Ascending aorta (tissue), 2 donors: ENCODE measurements around the gene ITGA5. TPM values are rescaled to one million over a fixed set of nuclear protein-coding genes. Genes with fewer than 3 reads are reported as not detected.
A peak's percentile ranks its signal among the peaks of the same experiment; 100 is the strongest.

Experiments used
- DNase-seq, 2 donors: peaks; one replicate each; pipeline ENCODE4 v3.0.0-alpha.2; 2019; ENCODE audit warnings: low spot score in 2 of 2
- H3K27ac ChIP-seq, 2 donors: fragments of 200-600 bp; sonication (generic); one replicate each; pipeline ENCODE4 v1.5.1; 2016 to 2017; ENCODE audit warnings: mild to moderate bottlenecking in 1 of 2
- H3K27me3 ChIP-seq: fragments of 200-600 bp; sonication (generic); one replicate; pipeline ENCODE4 v1.5.1; 2017
- H3K36me3 ChIP-seq, 2 donors: fragments of 200-600 bp; sonication (generic); one replicate each; pipeline ENCODE4 v1.5.1; 2016
- H3K4me1 ChIP-seq, 2 donors: fragments of 200-600 bp; sonication (generic); one replicate each; pipeline ENCODE4 v1.5.1; 2016 to 2017; ENCODE audit warnings: mild to moderate bottlenecking in 1 of 2
- H3K4me3 ChIP-seq, 2 donors: fragments of 200-600 bp; sonication (generic); one replicate each; pipeline ENCODE4 v1.5.1; 2016 to 2017; ENCODE audit warnings: mild to moderate bottlenecking in 1 of 2
- H3K9me3 ChIP-seq, 2 donors: fragments of 200-600 bp; sonication (generic); one replicate each; pipeline ENCODE4 v1.5.1; 2016
- intact Hi-C: fragments of 100-400 bp; cut with DNase I; formaldehyde crosslinking; loops from one replicate; pipeline ENCODE4 v1.15.1; 2023
- total RNA-seq: library from RNA; depleted of rRNA; stranded (reverse); fragments of >200 nt; gene quantifications from one replicate; pipeline ENCODE4 v1.1.0, GENCODE V29; 2016
- TF ChIP-seq, protein P1 (sequence below), 3 experiments: fragments of 200-600 bp in 2 of 3; fragments of 450-650 bp in 1 of 3; sonication (generic) in 2 of 3; IDR thresholded peaks; one replicate each; pipeline ENCODE4 v1.5.1; 2016 to 2019; ENCODE audit warnings: antibody characterized with exemption in 3 of 3, mild to moderate bottlenecking in 1 of 3, moderate library complexity in 1 of 3

Gene ITGA5
- total RNA-seq, 1 donor from 2014 or later: 973 TPM

DNA sequence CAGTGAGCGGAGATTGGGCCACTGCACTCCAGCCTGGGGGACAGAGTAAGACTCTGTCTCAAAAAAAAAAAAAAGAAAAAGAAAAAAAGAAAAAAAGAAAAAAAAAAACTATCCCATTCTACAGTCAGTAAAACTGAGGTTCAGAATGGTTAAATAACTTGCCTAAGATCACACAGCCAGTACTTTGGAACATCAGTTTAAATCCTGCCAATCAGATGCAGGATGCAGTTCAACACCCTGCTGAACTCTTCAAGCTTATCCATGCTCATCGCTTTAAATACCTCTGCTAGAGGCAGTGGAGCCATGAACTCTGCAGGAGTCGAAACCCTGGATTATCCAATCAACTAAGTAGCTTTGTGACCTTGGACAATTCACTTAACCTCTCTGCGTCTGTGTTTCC is 37.9 kb downstream of the ITGA5 start:
- Histone ChIP-seq H3K36me3 (peaks cover 0 to 4% of the 10 kb centered on the region in 2 donors), H3K4me3 (no peak overlapping the region), H3K27me3 (no peaks in the 10 kb centered on the region), H3K27ac (no peak overlapping the region), H3K9me3 (no peaks in the 10 kb centered on the region), H3K4me1 (peaks cover 3 to 4% of the 10 kb centered on the region in 2 donors)
- intact Hi-C loops: no loop called here
- DNase-seq: no peak
- TF ChIP-seq, protein P1, sequence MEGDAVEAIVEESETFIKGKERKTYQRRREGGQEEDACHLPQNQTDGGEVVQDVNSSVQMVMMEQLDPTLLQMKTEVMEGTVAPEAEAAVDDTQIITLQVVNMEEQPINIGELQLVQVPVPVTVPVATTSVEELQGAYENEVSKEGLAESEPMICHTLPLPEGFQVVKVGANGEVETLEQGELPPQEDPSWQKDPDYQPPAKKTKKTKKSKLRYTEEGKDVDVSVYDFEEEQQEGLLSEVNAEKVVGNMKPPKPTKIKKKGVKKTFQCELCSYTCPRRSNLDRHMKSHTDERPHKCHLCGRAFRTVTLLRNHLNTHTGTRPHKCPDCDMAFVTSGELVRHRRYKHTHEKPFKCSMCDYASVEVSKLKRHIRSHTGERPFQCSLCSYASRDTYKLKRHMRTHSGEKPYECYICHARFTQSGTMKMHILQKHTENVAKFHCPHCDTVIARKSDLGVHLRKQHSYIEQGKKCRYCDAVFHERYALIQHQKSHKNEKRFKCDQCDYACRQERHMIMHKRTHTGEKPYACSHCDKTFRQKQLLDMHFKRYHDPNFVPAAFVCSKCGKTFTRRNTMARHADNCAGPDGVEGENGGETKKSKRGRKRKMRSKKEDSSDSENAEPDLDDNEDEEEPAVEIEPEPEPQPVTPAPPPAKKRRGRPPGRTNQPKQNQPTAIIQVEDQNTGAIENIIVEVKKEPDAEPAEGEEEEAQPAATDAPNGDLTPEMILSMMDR (IDR thresholded peaks at IDR 0.05): no peak

DNA sequence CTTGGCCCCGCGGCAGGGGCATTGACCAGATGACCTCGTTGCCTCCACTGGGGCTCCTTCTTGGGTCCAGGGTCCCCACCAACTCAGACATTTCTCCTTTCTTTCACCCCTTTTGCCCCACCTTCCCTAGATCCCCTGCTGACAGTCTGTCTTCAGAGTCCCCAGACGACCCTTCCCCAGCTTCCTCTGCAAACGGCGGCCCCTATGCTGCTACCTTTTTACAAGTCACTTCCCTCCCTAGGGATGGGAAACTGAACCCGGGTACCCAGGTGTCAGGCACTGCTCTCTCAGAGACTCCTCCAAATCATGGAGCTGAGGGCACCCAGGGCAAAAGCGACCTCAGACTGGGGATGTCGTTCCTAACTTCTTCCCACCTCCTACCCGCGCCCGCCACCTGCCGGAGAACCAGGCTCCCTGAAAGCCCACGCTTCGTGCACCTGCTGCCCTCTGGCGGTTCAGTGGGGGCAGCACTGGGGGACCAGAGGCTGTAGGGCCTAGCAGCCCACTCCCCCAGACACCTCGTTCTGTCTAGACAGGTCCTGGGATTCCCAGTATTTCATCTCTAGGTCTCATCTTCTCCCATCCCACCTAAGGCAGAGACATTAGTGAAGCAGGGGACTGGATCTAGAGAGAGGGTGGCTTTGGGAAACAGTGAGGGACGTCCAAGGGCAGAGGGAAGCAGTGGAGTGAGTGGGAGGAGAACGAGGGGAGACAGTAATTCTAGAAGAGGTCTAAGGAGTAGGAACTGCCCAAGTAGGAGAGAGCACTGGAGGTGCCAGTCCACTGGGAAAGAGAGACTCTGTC is 39.5 kb downstream of the ITGA5 start:
- intact Hi-C loops: loop anchor here (1.0 kb wide), 1 partner anchor 9 kb away; no protein-coding TSS in a partner anchor
- H3K27ac ChIP-seq: peak overlapping the region in 1 of 2 donors; percentile 75
- H3K27me3 ChIP-seq: no peaks in the 10 kb centered on the region

DNA sequence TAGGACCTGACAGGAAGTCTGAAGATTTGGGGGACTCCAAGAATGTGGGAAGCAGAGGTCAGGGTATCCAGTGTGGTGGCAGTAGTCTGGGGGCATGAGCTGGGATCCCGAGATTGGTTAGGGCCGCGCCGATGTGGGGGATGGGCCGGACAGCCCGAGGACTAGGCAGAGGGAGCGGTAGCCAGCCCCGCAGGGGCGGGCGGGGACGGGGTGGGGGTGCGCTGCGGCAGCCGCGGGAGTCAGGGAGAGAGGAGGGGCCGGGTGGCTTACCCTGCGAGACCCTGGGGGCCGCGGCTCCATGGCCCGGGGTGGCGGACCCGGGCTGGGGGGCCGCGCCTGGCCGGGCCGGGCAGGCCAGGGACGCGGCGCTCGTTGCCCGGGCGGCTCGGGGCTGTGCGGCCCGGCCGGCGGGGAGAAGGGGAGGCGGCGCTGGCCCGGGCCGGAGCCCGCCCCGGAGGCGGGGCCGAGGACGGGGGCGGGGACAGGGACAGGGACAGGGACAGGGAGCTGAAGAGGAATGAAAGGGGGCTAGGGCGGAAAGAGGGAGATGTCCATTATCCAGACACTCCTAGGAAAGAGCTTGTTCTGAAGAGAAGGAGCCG is 40.2 kb downstream of the ITGA5 start:
- H3K27ac ChIP-seq: peak overlapping the region in 1 of 2 donors; percentile 75
- H3K4me3 ChIP-seq: peak overlapping the region; percentile 42 to 75
- no peaks in the 10 kb centered on the region for H3K27me3 ChIP-seq
- peaks cover 0 to 8% of the 10 kb centered on the region in 2 donors for H3K36me3 ChIP-seq
- TF ChIP-seq, protein P1 (IDR thresholded peaks at IDR 0.05): no peak
- no peak for DNase-seq
- intact Hi-C loops: loop anchor here (1.0 kb wide), 1 partner anchor 9 kb away; no protein-coding TSS in a partner anchor
- H3K4me1 ChIP-seq: peaks cover 3 to 4% of the 10 kb centered on the region in 2 donors
- no peaks in the 10 kb centered on the region for H3K9me3 ChIP-seq

More for the DNA sequence above, 39.5 kb downstream of the ITGA5 start:
- peak overlapping the region; percentile 42 to 75 for H3K4me3 ChIP-seq
- no peaks in the 10 kb centered on the region for H3K9me3 ChIP-seq
- peaks cover 0 to 8% of the 10 kb centered on the region in 2 donors for H3K36me3 ChIP-seq
- DNase-seq: peak in 1 of 2 donors; percentile 94
- peaks cover 3 to 4% of the 10 kb centered on the region in 2 donors for H3K4me1 ChIP-seq
- TF ChIP-seq, protein P1 (IDR thresholded peaks at IDR 0.05): peak; percentile 99 to 100 (median 100)

DNA sequence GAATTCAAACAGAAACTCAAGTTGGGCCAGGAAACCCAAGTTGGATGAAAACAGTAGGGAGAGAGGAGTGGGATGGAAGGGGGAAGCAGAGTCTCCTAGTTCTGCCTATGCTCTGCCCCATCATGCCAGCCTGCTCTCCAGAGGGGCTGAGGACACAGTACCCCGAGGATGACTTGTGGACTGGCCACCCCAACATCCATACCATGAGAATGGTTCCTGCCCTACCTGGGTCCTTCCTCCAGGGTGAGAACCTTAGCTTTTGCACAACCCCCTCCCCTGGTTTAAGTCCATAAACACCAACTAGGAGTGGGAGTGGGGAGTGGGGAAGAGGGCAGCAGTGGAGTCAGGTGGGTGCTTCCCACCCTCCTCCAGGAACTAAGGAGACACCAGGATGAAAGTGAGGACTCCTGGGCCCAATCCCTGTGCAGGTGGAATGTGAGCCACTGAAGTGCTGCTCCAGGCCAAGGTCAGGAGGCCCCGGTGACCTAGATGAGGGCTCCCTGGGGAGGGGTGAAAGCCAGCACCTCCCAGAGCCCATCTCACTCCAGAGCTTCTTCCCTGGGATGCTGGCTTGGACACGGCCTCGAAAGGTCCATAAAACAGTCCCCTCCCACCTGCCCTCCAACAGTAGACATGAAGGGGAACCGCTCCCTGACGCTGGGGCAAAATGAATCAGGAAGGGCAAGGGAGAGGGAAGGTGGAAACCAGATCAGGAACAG is 41.1 kb downstream of the ITGA5 start:
- intact Hi-C loops: no loop called here
- TF ChIP-seq, protein P1 (IDR thresholded peaks at IDR 0.05): no peak
- Histone ChIP-seq H3K4me1 (peaks cover 3 to 4% of the 10 kb centered on the region in 2 donors), H3K9me3 (no peaks in the 10 kb centered on the region), H3K36me3 (peaks cover 0 to 8% of the 10 kb centered on the region in 2 donors), H3K4me3 (peak overlapping the region in 1 of 2 donors; percentile 42), H3K27me3 (no peaks in the 10 kb centered on the region), H3K27ac (no peak overlapping the region)
- no peak for DNase-seq

DNA sequence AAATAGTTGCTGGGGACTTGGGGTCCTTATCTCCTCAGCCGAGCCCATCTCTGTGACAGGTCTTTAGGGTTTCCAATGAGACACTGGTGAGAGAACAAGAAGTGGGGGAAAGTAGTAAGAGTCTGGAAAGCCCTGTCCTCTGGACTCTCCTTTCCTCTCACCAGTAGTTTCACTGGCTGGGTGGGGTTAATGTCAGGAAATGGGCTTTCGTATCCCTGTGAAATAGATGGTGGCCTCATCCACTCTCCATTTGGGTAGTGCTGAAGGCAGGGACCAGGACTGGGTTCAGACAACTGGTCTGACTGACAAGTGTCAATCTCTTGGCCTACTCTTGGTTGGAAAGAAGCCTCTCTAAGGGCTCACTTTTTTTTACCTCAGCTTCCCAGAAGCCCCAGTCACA is 42.1 kb downstream of the ITGA5 start:
- Histone ChIP-seq H3K4me1 (peaks cover 3 to 4% of the 10 kb centered on the region in 2 donors), H3K27ac (peak overlapping the region in 1 of 2 donors; percentile 10)
- intact Hi-C loops: no loop called here

More for the DNA sequence above, 42.1 kb downstream of the ITGA5 start:
- TF ChIP-seq, protein P1 (IDR thresholded peaks at IDR 0.05): no peak
- Histone ChIP-seq H3K27me3 (no peaks in the 10 kb centered on the region), H3K4me3 (no peak overlapping the region), H3K9me3 (no peaks in the 10 kb centered on the region), H3K36me3 (peaks cover 0 to 8% of the 10 kb centered on the region in 2 donors)
- DNase-seq: no peak
